Hepatocyte (in vitro differentiated cells): Measurements from ENCODE around the gene CELSR2.

Experiments used
- CTCF ChIP-seq: fragments of 200-600 bp; sonication (generic); IDR thresholded peaks from 2 replicates; pipeline ENCODE4 v1.5.1; 2016; ENCODE audit warnings: antibody characterized with exemption, mild to moderate bottlenecking; ENCODE audit not compliant: poor library complexity
- EZH2 ChIP-seq: fragments of 200-600 bp; sonication (generic); IDR thresholded peaks from 2 replicates; pipeline ENCODE4 v1.6.1; 2016; ENCODE audit warnings: antibody characterized with exemption, mild to moderate bottlenecking, borderline replicate concordance

- TF ChIP-seq CTCF: no peak
- no peak for TF ChIP-seq EZH2
Measured at GRCh38 chr1:109250454-109251276, 1.3 kb downstream of the CELSR2 start.
